Activated CD8-positive, alpha-beta memory T cell treated with anti-CD3 and anti-CD28 coated beads for 36 hours (primary cell): ENCODE data around the gene SARNP. TPM values are rescaled to one million over a fixed set of nuclear protein-coding genes. Genes with fewer than 3 reads are reported as not detected.
"Not testable (repeated sequence)": the region's sequence is repeated elsewhere in the genome, so short reads cannot be mapped to it uniquely, and the experiment has no call there.

Experiments used
- CTCF ChIA-PET: fragments of 350-600 bp; sonication (Branson Sonifier 250); formaldehyde crosslinking; loops from one replicate; lab custom pipeline; 2021; ENCODE audit warnings: antibody characterized with exemption; lab: Charles Lee
- POLR2A ChIA-PET: fragments of 350-600 bp; sonication (Branson Sonifier 250); formaldehyde crosslinking; loops from one replicate; lab custom pipeline; 2021; ENCODE audit warnings: antibody characterized with exemption; lab: Charles Lee
- total RNA-seq, 2 experiments: library from RNA; stranded (reverse); gene quantifications; one replicate each; pipeline ENCODE4 v1.2.3, GENCODE V29; 2021

SARNP gene, protein sequence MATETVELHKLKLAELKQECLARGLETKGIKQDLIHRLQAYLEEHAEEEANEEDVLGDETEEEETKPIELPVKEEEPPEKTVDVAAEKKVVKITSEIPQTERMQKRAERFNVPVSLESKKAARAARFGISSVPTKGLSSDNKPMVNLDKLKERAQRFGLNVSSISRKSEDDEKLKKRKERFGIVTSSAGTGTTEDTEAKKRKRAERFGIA
- 10 to 100 TPM; 92.5 to 94.3 TPM for total RNA-seq

DNA sequence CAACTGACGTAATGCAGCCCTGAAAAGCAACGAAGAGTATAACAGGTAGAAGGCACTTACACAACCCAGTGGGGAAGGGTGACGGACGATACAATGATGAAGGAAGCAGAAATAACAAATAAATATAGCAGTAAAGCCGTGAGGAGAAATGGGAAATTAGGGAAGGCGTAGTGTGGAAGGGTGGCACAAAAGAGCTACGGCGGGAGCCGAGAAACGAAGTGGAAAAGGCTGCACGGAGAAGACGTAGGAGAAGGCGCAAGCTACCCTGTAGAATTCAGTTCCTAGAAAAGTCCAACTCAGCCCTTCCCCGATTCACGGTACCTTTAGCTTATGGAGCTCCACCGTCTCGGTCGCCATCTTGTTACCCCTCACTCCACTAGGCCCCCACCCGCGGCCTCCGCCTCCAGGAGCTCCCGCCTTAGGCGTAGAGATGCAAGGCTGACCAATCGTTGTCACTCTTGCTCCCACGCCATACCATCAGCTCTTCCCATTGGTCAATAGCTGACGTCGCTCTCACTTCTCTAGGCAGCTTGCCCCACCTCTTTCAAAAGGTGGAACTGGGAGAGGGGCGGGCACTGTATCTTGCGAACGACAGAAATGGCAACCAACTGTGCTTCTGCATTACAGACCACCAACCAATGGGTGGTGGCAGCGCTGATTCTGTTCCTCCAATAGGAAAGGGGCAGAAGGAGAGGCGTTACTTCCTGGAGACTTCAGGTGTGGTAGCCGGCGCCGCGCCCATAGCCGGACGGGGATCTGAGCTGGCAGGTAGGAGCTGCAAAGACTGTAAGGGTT is at the start of gene SARNP, which contains the start of gene ORMDL2:
Gene SARNP, minus strand, starts transcription at position 380 of the 795 bp plus-strand sequence. Its CDS starts 23 bp downstream, at position 357.
Gene ORMDL2, plus strand, starts transcription at position 697 of the 795 bp plus-strand sequence. CDS start 959 bp downstream, outside the sequence.
- ChIA-PET POLR2A (interaction anchor here (0.5 to 2.3 kb wide), 15 partner anchors 9 to 372 kb away, joined by 3 to 36 read pairs (median 5); partner anchors contain the start of genes BLOC1S1, CD63, DNAJC14 and GDF11), CTCF (interaction anchor here (1.1 to 2.2 kb wide), 8 partner anchors 9 to 123 kb away, joined by 3 to 9 read pairs (median 6); partner anchors contain the start of gene DGKA)

DNA sequence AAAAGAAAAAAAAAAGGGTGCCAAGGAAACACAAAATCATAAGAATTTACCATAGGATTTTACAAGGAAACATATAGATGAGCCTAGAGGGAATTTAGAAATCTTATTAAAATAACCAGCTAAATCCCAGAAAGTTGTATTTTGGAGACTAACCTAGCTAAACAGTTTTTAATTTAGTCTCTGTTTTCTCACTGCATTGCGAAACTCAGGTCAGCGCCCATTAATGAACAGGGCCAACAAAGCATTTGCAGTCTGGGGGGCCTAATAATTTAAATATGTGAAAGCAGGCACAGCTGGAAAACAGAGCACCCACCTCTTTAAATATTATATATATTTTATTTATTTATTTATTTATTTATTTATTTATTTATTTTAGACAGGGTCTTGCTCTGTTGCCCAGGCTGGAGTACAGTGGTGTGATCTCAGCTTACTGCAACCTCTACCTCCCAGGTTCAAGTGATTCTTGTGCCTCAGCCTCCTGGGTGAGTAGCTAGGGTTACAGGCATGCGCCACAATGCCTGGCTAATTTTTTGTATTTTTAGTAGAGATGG is 49.0 kb upstream of the SARNP start:
- POLR2A ChIA-PET = interaction anchor here (0.6 kb wide), 1 partner anchor 12 kb away, joined by 7 read pairs; no protein-coding TSS in a partner anchor
- CTCF ChIA-PET = not testable (repeated sequence)

DNA sequence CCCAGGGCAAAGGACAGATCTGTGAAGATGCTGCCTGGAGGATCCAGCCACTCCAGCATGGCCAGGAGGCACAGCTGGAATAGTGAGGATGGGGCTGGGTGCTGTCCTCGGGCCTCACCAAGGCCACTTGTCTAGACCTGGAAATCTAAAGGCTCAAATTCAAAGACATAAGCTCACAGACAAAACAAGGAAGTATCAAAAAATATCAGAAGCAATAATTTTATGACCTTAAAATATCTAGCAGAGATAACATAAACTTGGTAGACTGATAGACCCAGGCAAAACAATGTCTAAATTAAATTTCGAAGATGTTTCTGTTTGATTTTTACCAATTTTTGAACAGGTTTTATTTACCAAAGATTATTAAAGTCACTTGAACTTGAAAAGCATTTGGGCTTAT is 47.8 kb upstream of the SARNP start:
- ChIA-PET POLR2A (interaction anchor here (0.6 kb wide), 1 partner anchor 65 kb away, joined by 3 read pairs; no protein-coding TSS in a partner anchor), CTCF (no interaction called here)

DNA sequence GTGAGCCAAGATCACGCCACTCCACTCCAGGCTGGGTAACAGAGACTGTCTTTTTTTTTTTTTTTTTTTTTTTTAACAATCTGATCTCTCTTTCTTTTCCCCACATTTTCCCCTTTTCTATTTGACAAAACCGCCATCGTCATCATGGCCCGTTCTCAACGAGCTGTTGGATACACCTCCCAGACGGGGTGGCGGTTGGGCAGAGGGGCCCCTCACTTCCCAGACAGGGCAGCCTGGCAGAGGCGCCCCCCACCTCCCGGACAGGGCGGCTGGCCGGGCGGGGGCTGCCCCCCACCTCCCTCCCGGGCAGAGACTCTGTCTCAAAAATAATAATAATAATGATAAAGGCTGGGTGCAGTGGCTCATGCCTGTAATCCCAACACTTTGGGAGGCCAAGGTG is 45.4 kb upstream of the SARNP start:
- CTCF ChIA-PET, POLR2A ChIA-PET: not testable (repeated sequence)

DNA sequence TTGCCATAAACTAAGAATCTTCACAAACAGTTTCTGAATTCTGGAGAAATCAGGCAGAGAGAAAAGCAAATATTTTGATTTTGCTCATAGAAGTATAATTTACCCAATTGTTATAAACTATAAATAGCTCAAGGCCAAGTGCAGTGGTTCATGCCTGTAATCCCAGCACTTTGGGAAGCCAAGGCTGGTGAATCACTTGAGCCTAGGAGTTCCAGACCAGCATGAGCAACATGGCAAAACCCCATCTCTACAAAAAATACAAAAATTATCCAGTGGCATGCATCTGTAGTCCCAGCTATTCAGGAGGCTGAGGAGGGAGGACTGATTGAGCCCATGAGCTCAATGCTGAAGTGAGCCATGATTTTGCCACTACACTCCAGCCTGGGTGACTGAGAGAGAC is 44.8 kb upstream of the SARNP start:
- CTCF ChIA-PET = no interaction called here

DNA sequence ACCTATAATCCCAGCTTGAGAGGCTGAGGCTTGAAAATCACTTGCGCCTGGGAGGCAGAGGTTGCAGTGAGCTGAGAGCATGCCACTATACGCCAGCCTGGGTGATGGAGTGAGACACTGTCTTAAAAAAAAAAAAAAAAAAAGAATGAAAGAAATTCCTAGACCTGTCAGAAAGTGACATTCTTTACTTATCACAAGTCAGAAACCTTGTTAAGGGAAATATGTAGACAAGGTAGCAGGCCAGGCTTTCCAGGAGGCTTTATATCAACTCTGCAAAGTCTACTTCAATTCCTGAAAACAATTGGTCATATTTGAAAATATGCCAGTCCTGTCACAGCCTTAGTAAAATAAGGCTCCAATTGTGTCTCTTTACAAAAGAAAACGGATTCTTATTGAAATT is 44.3 kb upstream of the SARNP start:
- POLR2A ChIA-PET = no interaction called here
- CTCF ChIA-PET = no interaction called here

More for the DNA sequence above, 44.8 kb upstream of the SARNP start:
- POLR2A ChIA-PET = no interaction called here

DNA sequence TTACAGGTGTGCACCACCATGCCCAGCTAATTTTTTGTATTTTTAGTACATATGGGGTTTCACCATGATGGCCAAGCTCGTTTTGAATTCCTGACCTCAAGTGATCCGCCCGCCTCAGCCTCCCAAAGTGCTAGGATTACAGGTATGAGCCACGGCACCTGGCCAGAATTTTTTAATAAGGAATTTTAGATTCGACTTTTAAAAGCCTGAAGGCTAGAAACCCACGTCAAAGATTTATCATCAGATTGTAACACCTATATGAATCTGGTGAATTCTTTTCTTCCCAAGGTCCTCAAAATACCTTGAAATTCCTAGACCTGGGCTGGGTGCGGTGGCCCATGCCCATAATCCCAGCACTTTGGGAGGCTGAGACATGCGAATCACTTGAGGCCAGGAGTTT is 43.9 kb upstream of the SARNP start:
- CTCF ChIA-PET = no interaction called here

DNA sequence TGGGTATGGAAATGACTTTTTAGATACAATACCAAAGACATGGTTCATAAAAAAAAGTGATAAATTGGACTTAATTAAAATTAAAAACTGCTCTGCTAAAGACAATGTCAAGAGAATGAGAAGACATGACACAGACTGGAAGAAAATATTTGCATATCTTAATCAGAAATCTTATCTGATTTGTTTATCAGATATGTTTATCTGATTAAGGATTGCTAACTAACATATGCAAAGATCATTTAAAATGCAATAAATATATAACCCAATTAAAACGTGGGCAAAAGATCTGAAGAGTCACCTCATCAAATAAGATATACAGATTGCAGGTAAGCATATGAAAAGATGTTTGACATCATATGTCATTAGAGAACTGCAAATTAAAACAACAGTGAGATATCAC is 35.2 kb upstream of the SARNP start:
- CTCF ChIA-PET = no interaction called here
- POLR2A ChIA-PET = no interaction called here

More for the DNA sequence above, 43.9 kb upstream of the SARNP start:
- POLR2A ChIA-PET = no interaction called here

DNA sequence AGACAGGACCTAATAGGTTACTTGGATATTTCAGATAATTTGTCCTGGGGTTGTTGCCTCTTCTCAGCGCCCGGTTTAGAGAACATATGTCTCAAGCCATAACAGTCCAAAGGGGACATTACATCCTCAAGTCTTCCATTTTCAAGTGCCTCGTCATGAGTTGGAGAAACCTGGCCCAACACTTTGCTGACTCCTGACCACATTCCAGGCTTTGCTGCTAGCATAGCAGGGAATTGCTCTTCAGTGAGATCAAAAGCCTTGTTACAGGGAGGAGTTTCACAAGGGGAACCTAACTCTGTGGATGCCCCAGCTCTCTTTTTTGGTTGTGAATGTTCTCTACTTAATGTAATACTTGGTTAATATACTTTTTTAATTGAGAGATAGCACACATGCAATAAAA is 33.4 kb upstream of the SARNP start:
- POLR2A ChIA-PET = no interaction called here

DNA sequence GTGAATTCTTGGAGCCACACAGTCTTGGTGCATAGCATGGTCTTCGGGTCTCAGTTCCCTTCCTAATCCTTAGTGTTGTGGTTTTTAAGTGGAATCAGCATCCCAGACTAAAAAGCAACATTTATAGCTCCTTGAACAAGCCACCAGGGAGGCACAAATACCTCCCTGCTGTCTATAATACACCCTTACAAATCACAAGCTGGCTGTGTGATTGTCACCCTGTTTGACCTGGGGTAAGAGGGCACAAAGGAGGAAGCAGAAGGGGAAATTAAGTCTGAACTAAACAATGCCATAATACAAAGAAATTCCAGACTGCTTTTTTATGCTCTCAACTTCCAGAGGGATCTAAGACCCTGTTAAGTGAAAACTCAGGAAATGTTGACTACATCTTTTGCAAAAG is 32.9 kb upstream of the SARNP start:
- ChIA-PET POLR2A (no interaction called here), CTCF (no interaction called here)

More for the DNA sequence above, 33.4 kb upstream of the SARNP start:
- CTCF ChIA-PET = no interaction called here

DNA sequence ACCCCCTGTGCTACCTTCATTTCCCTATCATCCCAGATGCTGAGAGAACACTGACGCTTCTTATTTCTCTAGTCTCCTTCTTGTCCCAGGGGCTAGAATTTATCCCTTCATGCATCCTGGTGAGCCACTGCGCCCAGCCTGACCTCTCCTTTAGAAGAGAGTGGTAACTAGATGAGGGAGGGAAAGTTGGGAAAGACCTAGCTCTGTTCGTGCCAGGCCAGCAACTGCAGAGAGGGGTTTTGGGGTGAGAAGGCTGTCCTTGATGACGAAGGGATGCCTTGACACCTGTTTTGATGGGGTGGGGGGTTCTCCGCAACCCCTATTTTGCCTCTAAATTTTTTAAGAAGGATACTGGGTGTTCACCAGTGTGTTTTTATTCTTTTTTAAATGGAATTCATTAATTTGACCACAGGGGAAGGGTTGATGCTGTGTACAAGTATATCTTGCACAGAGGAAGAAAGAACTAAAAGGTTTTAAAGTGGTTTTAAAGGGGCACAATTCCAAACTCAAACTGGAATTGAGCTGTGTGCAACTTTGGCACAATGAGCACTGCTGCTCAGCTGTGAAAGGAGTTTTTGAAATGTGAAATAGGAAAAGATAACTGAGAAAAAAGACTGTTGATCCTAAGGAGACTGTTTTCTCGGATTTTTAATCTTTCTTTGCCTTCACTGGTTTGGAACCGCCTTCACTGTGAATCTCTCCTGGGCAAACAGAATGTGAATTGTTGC is 32.3 kb upstream of the SARNP start:
- POLR2A ChIA-PET = interaction anchor here (0.7 kb wide), 1 partner anchor 42 kb away, joined by 8 read pairs; no protein-coding TSS in a partner anchor
- CTCF ChIA-PET = no interaction called here

DNA sequence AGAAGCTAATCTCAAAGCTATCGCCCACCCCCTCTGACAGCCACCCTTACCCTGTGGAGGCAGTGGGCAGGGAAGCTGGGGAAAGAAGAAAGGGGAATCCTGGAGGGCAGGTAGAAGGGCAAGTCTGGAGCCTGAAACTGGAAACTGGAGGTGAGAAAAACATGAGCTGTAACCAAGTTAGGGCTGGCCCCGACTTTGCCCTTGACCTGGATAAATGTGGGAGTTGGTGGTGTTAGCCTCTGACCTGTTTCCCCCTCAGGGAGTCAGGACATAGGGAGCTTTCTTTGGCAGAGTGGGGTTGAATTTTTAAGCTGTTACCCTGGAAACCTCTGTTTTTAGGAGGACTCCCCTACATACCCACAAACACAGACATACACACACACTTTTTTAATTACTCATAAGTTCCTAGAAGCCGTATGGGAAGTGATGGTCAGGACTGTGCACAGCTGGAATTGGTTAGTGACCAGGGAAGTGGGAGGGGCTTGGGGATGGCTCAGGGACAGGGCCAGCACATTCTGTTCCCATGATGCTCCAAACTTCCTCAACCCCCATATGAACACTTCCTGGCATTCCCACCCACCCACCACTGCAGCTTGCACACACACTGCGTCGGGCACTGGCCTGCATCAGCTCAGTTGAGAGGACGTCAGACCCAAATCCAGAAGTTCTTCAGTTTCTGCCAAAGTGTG is 30.2 kb upstream of the SARNP start:
- CTCF ChIA-PET = interaction anchor here (0.7 to 1.3 kb wide), 4 partner anchors 84 to 109 kb away, joined by 3 to 6 read pairs (median 3); no protein-coding TSS in a partner anchor
- POLR2A ChIA-PET = interaction anchor here (0.9 kb wide), 1 partner anchor 29 kb away, joined by 3 read pairs; the partner anchor contains the start of gene ORMDL2

DNA sequence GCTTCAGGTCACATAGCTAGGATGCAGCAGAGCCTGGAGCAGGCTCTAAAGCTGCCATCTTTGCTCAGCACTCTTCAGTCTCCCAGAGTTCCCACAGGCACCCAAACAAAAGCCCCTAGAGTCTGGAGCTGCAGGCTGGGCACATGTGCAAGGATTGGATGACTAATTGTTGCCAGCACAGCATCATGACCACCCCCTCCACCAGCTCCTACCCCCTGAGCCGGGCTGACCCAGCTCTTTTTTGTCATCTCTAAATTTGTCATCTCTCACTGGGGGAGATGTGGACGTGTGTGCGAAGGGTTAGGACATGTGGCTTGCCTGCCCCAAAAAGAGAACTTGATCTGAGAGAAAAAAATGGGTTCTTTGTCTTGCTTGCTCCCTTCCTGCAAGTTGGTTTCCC is 29.5 kb upstream of the SARNP start:
- ChIA-PET CTCF (interaction anchor here (0.8 to 1.3 kb wide), 4 partner anchors 55 to 109 kb away, joined by 3 to 6 read pairs (median 4); no protein-coding TSS in a partner anchor), POLR2A (interaction anchor here (0.5 to 0.9 kb wide), 3 partner anchors 29 to 66 kb away, joined by 3 to 10 read pairs (median 4); partner anchors contain the start of gene ORMDL2)

DNA sequence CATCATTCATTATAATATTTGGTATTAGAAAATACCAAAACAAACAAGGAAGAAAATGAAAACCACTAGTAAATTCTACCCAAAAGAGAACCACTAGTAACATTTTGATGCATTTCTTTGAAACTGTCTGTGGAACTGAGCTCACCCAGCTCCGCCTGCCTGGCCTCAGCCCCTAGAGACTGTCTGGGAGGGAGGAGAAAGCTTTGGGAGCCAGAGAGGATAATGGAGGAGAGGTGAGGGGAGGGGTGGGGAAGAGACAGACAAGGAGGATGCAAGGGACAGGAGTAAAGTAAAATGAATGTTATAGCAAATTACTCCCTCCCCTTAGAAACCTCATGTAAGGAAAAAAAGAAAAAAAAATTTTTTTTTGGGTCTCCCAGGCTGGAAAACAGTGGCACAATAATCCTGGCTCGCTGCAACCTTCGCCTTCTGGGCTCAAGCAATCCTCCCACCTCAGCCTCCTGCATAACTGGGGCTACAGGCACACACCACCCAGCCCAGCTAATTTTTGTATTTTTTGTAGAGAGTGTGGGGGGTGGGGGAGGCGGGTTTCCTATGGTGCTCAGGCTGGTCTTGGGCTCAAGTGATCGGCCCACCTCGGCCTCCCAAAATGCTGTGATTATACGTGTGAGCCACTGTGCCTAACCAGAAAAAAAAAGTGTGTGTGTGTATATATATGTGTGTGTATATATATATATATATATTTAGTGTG is 28.4 kb upstream of the SARNP start:
- ChIA-PET CTCF (no interaction called here), POLR2A (no interaction called here)

DNA sequence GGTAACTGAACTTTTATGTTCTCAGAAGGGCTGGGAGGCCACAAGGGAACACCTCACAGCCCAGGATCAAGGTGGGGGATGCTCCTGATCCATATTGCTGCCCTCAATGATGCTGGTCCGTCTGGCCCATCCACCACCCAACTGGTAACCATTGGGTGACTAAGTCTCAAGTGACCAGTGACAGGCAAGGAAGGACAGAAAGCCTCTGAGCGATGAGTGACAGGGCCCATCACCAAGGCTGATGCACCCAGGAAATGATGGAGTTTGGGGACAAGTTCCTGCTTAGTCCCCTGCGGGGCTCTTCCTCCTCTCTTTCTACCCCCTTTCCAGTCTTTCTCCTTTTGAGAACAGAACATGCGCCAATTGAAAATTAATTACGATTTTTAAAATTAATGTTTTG is 27.8 kb upstream of the SARNP start:
- CTCF ChIA-PET = no interaction called here

DNA sequence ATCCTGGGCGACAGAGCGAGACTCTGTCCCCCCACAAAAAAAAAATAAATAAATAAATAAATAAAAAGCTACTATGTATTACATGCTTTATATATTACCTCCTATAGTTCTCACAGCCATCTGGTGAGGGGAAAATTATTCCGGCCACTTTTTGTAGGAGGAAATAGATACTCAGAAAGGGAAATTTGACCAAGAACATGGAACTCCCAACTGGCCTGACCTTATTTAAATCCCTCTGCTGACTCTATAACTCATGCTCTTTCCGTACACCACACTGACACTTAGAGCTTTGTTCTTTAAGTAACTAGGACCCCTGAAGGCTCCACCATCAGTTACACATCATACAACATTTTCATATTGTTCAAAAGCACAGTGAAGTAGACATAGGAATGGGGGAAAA is 27.4 kb upstream of the SARNP start:
- ChIA-PET CTCF (no interaction called here), POLR2A (interaction anchor here (0.8 kb wide), 1 partner anchor 16 kb away, joined by 3 read pairs; the partner anchor contains the start of gene DNAJC14)

More for the DNA sequence above, 27.8 kb upstream of the SARNP start:
- POLR2A ChIA-PET = interaction anchor here (0.8 kb wide), 1 partner anchor 16 kb away, joined by 3 read pairs; the partner anchor contains the start of gene DNAJC14

DNA sequence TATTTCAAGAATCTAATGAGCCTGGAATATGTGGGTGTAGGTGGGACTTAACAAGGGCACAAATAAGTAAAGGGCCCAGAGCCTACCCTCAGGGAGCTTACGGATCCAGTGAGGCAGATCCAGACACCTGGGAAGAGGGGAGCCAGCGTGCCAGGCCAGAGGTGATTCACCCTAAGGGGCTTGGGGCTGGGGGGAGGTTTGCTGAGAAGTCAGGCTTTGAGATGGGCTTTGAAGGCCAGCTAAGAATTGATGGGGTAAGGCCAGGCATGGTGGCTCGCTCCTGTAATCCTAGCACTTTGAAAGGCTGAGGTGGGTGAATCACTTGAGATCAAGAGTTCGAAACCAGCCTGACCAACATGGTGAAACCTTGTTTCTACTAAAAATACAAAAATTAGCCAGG is 25.9 kb upstream of the SARNP start:
- ChIA-PET CTCF (no interaction called here), POLR2A (no interaction called here)
